SU-DHL-6 (cell line): ENCODE measurements around the gene TGFBR3L.

Source experiments
- CTCF ChIP-seq: fragments of 200-600 bp; sonication (generic); IDR thresholded peaks from one replicate; pipeline ENCODE4 v1.5.1; 2017; ENCODE audit warnings: antibody characterized with exemption, mild to moderate bottlenecking, low read length, moderate library complexity; ENCODE audit not compliant: insufficient read depth, poor library complexity, severe bottlenecking
- EZH2phosphoT487 ChIP-seq: fragments of 200-600 bp; sonication (generic), shearing (Covaris generic); conservative IDR thresholded peaks from 2 replicates; pipeline ENCODE4 v1.6.1; 2018; ENCODE audit warnings: mild to moderate bottlenecking, antibody characterized with exemption, low read length, moderate library complexity, mixed read lengths

GRCh38 chr19:7869453-7869909, 45.1 kb upstream of the TGFBR3L start:
- TF ChIP-seq CTCF, result no peak
- TF ChIP-seq EZH2phosphoT487, result no peak
